ENCODE data around the gene STK17A. TPM values are rescaled to one million over a fixed set of nuclear protein-coding genes. Genes with fewer than 3 reads are reported as not detected.
A peak's percentile ranks its signal among the peaks of the same experiment; 100 is the strongest.
"Not testable (repeated sequence)": the region's sequence is repeated elsewhere in the genome, so short reads cannot be mapped to it uniquely, and the experiment has no call there.

The STK17A gene
- total RNA-seq, 1 experiment from 2014 or later, result 153 TPM

- DNase-seq (ENCODE audit: low read depth), result no peak
Measured at GRCh38 chr7:43658718-43659548, 76.0 kb downstream of the STK17A start.

- DNase-seq (ENCODE audit: low read depth), result no peak
Measured at GRCh38 chr7:43659549-43659896, 76.6 kb downstream of the STK17A start.

- DNase-seq (ENCODE audit: low read depth), result no peak
Measured at GRCh38 chr7:43660141-43660540, 77.2 kb downstream of the STK17A start.

GRCh38 chr7:43664681-43665080 is 81.8 kb downstream of the STK17A start:
- DNase-seq (ENCODE audit: low read depth), result no peak

- no peak for DNase-seq (ENCODE audit: low read depth)
Measured at GRCh38 chr7:43666938-43667337, 84.0 kb downstream of the STK17A start.

GRCh38 chr7:43668035-43668434 is 85.1 kb downstream of the STK17A start:
- DNase-seq (ENCODE audit: low read depth), result no peak

GRCh38 chr7:43669286-43670081 is 86.6 kb downstream of the STK17A start:
- no peak for DNase-seq (ENCODE audit: low read depth)

- DNase-seq (ENCODE audit: low read depth), result no peak
Measured at GRCh38 chr7:43671521-43671920, 88.6 kb downstream of the STK17A start.

GRCh38 chr7:43673243-43673976 is 90.5 kb downstream of the STK17A start:
- not testable (repeated sequence) for DNase-seq (ENCODE audit: low read depth)

- peak; percentile 86 for DNase-seq (ENCODE audit: low read depth)
Measured at GRCh38 chr7:43674559-43675436, 91.9 kb downstream of the STK17A start.

Other genes starting within 250 kb of the STK17A start
- 137 and 162 TPM in 2 replicates for gene COA1, start 146.4 kb downstream of the STK17A start, total RNA-seq (2014; rRNA removed; shearing (Covaris generic))
- gene BLVRA, start 175.6 kb downstream of the STK17A start, total RNA-seq (2014; rRNA removed; shearing (Covaris generic)), result 53.5 and 63.1 TPM in 2 replicates